Measurements from ENCODE around the gene TMEM115. TPM values are rescaled to one million over a fixed set of nuclear protein-coding genes. Genes with fewer than 3 reads are reported as not detected.
A peak's percentile ranks its signal among the peaks of the same experiment; 100 is the strongest.

Gene TMEM115
- total and polyA plus RNA-seq, 9 of the 15 experiments (the other 6 are each of a cell fraction or from before 2014, with no cell fraction given): 1.6 to 26.9 (median 14.1) TPM

GRCh38 chr3:50365080-50365841 lies 5.9 kb upstream of the TMEM115 start (continued):
- no peak for TF ChIP-seq RERE (CRISPR knock-in tag; IDR thresholded peaks at IDR 0.05; ENCODE audit: borderline replicate concordance)
- TF ChIP-seq RFX7 (CRISPR knock-in tag; IDR thresholded peaks at IDR 0.05): no peak
- no peak for TF ChIP-seq BACH1 (tag; IDR thresholded peaks at IDR 0.05)
- TF ChIP-seq TAF1 (IDR thresholded peaks at IDR 0.05; ENCODE audit: control insufficient read depth, extremely low read depth, insufficient read depth, low read length, severe bottlenecking): no peak
- no peak for TF ChIP-seq ZC3H8 (IDR thresholded peaks at IDR 0.05)
- no peak for TF ChIP-seq ZNF695 (CRISPR knock-in tag; IDR thresholded peaks at IDR 0.05)
- TF ChIP-seq ZNF668 (CRISPR knock-in tag; IDR thresholded peaks at IDR 0.05): no peak
- no peak for TF ChIP-seq KLF13 (tag; IDR thresholded peaks at IDR 0.05; ENCODE audit: borderline replicate concordance, low read depth)
- no peak; the same call in 1 of the 2 replicates for TF ChIP-seq ELF1 (tag; IDR thresholded peaks at IDR 0.05)
- peak; percentile 30 for TF ChIP-seq TBP (optimal IDR thresholded peaks at IDR 0.05; ENCODE audit: low read depth, low read length)
- TF ChIP-seq PHTF2 (CRISPR knock-in tag; IDR thresholded peaks at IDR 0.05): no peak
- TF ChIP-seq MYNN (IDR thresholded peaks at IDR 0.05): no peak
- no peak for TF ChIP-seq MYNN (CRISPR knock-in tag; IDR thresholded peaks at IDR 0.05)
- no peak for TF ChIP-seq UBTF (IDR thresholded peaks at IDR 0.05; ENCODE audit: borderline replicate concordance in 1 of 2, low read depth in 2 of 2, low read length in 2 of 2)
- no peak for TF ChIP-seq ZFP91 (CRISPR knock-in tag; IDR thresholded peaks at IDR 0.05)
- TF ChIP-seq DDX20 (tag; IDR thresholded peaks at IDR 0.05; ENCODE audit: low read depth): no peak
- TF ChIP-seq E2F3 (CRISPR knock-in tag; IDR thresholded peaks at IDR 0.05): no peak
- no peak for TF ChIP-seq CBX8 (IDR thresholded peaks at IDR 0.05; ENCODE audit: borderline replicate concordance, extremely low read depth, low read depth, low read length, poor library complexity, severe bottlenecking)
- no peak for TF ChIP-seq MEIS2 (IDR thresholded peaks at IDR 0.05; ENCODE audit: partially characterized antibody)
